ENCODE measurements around the gene PNLIPRP1. TPM values are rescaled to one million over a fixed set of nuclear protein-coding genes. Genes with fewer than 3 reads are reported as not detected.

The PNLIPRP1 gene
- total RNA-seq, 1 experiment from 2014 or later = not detected

- Mint-ChIP-seq H3K36me3 (ENCODE audit: insufficient read depth, unreplicated experiment) (no peaks in the 10 kb centered on the region), H3K27ac (ENCODE audit: unreplicated experiment) (no peak overlapping the region), H3K4me3 (ENCODE audit: low read depth, unreplicated experiment) (no peak overlapping the region), H3K27me3 (ENCODE audit: unreplicated experiment) (no peaks in the 10 kb centered on the region), H3K9me3 (ENCODE audit: low read depth, unreplicated experiment) (no peaks in the 10 kb centered on the region), H3K4me1 (ENCODE audit: low read depth, unreplicated experiment) (no peaks in the 10 kb centered on the region)
- BruUV-seq (replicated peaks) = no TSS peak
- intact Hi-C loops (cut with micrococcal nuclease; ENCODE audit: unreplicated experiment) = no loop called here
- DNase-seq = no peak
- no peak for TF ChIP-seq CTCF (IDR thresholded peaks at IDR 0.05; ENCODE audit: unreplicated experiment)
- CTCF ChIA-PET = interaction anchor here (0.7 kb wide), 1 partner anchor 625 kb away, joined by 7 read pairs; no protein-coding TSS in a partner anchor
Measured at GRCh38 chr10:116557305-116557880, 33.4 kb upstream of the PNLIPRP1 start.

DNA sequence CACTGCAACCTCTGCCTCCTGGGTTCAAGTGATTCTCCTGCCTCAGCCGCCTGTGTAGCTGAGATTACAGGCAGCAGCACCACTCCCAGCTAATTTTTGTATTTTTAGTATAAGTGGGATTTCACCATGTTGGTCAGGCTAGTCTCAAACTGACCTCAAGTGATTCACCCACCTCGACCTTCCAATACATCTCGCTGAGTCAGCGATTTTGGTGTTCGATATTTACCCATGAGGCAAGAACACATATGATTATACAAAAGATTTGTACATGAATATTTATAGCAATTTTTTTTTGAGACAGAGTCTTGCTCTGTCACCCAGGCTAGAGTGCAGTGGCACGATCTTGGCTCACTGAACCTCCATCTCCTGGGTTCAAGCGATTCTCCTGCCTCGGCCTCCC, 25.2 kb upstream of the PNLIPRP1 start:
- no TSS peak for BruUV-seq (replicated peaks)
- intact Hi-C loops (cut with micrococcal nuclease; ENCODE audit: unreplicated experiment) = no loop called here
- H3K27ac Mint-ChIP-seq (ENCODE audit: unreplicated experiment) = no peak overlapping the region
- DNase-seq = no peak
- TF ChIP-seq CTCF (IDR thresholded peaks at IDR 0.05; ENCODE audit: unreplicated experiment) = no peak
- no peaks in the 10 kb centered on the region for H3K9me3 Mint-ChIP-seq (ENCODE audit: low read depth, unreplicated experiment)
- CTCF ChIA-PET = no interaction called here
- no peaks in the 10 kb centered on the region for H3K27me3 Mint-ChIP-seq (ENCODE audit: unreplicated experiment)
- no peaks in the 10 kb centered on the region for H3K36me3 Mint-ChIP-seq (ENCODE audit: insufficient read depth, unreplicated experiment)
- H3K4me1 Mint-ChIP-seq (ENCODE audit: low read depth, unreplicated experiment) = no peaks in the 10 kb centered on the region
- no peak overlapping the region for H3K4me3 Mint-ChIP-seq (ENCODE audit: low read depth, unreplicated experiment)

DNA sequence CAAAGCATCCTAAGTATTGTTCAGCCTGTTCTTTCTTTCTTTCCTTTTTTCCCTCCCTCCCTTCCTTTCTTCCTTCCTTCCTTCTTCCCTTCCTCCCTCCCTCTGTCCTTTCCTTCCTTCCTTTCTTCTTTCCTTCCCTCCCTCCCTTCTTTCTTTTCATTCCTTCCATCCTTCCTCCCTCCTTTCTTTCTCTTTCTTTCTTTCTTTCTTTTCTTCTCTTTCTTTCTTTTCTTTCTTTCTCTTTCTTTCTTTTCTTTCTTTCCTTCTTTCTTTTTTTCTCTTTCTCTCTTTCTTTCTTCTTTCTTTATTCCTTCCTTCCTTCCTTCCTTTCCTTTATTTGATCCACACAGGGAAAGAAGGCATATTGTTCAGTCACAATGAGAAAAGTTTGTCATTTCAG, 23.8 kb upstream of the PNLIPRP1 start:
- intact Hi-C loops (cut with micrococcal nuclease; ENCODE audit: unreplicated experiment) = no loop called here
- no peaks in the 10 kb centered on the region for H3K27me3 Mint-ChIP-seq (ENCODE audit: unreplicated experiment)

GRCh38 chr10:116567335-116567734, 23.4 kb upstream of the PNLIPRP1 start:
- H3K27ac Mint-ChIP-seq (ENCODE audit: unreplicated experiment) = no peak overlapping the region
- no TSS peak for BruUV-seq (replicated peaks)
- no peak for TF ChIP-seq CTCF (IDR thresholded peaks at IDR 0.05; ENCODE audit: unreplicated experiment)
- CTCF ChIA-PET = no interaction called here
- H3K9me3 Mint-ChIP-seq (ENCODE audit: low read depth, unreplicated experiment) = no peaks in the 10 kb centered on the region
- no peaks in the 10 kb centered on the region for H3K4me1 Mint-ChIP-seq (ENCODE audit: low read depth, unreplicated experiment)
- DNase-seq = no peak
- intact Hi-C loops (cut with micrococcal nuclease; ENCODE audit: unreplicated experiment) = no loop called here
- no peak overlapping the region for H3K4me3 Mint-ChIP-seq (ENCODE audit: low read depth, unreplicated experiment)
- no peaks in the 10 kb centered on the region for H3K27me3 Mint-ChIP-seq (ENCODE audit: unreplicated experiment)
- no peaks in the 10 kb centered on the region for H3K36me3 Mint-ChIP-seq (ENCODE audit: insufficient read depth, unreplicated experiment)

More for the DNA sequence above, 23.8 kb upstream of the PNLIPRP1 start:
- no peak for DNase-seq
- no peaks in the 10 kb centered on the region for H3K4me1 Mint-ChIP-seq (ENCODE audit: low read depth, unreplicated experiment)
- no peak for TF ChIP-seq CTCF (IDR thresholded peaks at IDR 0.05; ENCODE audit: unreplicated experiment)
- no peak overlapping the region for H3K27ac Mint-ChIP-seq (ENCODE audit: unreplicated experiment)
- H3K9me3 Mint-ChIP-seq (ENCODE audit: low read depth, unreplicated experiment) = no peaks in the 10 kb centered on the region
- no TSS peak for BruUV-seq (replicated peaks)
- CTCF ChIA-PET = no interaction called here
- H3K4me3 Mint-ChIP-seq (ENCODE audit: low read depth, unreplicated experiment) = no peak overlapping the region
- H3K36me3 Mint-ChIP-seq (ENCODE audit: insufficient read depth, unreplicated experiment) = no peaks in the 10 kb centered on the region

Data from Calu3 (cell line).